Measurements from ENCODE around the gene RAB40A. TPM values are rescaled to one million over a fixed set of nuclear protein-coding genes. Genes with fewer than 3 reads are reported as not detected.

Gene RAB40A
- total RNA-seq, 1 donor from 2014 or later = 0.36 TPM

GRCh38 chrX:103536071-103536470 lies 16.8 kb upstream of the RAB40A start:
- TF ChIP-seq, protein P1, sequence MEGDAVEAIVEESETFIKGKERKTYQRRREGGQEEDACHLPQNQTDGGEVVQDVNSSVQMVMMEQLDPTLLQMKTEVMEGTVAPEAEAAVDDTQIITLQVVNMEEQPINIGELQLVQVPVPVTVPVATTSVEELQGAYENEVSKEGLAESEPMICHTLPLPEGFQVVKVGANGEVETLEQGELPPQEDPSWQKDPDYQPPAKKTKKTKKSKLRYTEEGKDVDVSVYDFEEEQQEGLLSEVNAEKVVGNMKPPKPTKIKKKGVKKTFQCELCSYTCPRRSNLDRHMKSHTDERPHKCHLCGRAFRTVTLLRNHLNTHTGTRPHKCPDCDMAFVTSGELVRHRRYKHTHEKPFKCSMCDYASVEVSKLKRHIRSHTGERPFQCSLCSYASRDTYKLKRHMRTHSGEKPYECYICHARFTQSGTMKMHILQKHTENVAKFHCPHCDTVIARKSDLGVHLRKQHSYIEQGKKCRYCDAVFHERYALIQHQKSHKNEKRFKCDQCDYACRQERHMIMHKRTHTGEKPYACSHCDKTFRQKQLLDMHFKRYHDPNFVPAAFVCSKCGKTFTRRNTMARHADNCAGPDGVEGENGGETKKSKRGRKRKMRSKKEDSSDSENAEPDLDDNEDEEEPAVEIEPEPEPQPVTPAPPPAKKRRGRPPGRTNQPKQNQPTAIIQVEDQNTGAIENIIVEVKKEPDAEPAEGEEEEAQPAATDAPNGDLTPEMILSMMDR (IDR thresholded peaks at IDR 0.05; ENCODE audit: unreplicated experiment) = no peak
- no peak overlapping the region for H3K27ac Mint-ChIP-seq (ENCODE audit: unreplicated experiment)
- H3K4me3 Mint-ChIP-seq (ENCODE audit: unreplicated experiment) = no peak overlapping the region
- H3K9me3 Mint-ChIP-seq (ENCODE audit: unreplicated experiment) = no peaks in the 10 kb centered on the region
- H3K4me1 Mint-ChIP-seq (ENCODE audit: unreplicated experiment) = peaks cover 9% of the 10 kb centered on the region
- DNase-seq (ENCODE audit: low spot score) = no peak
- peaks cover 4% of the 10 kb centered on the region for H3K27me3 Mint-ChIP-seq (ENCODE audit: unreplicated experiment)
- H3K36me3 Mint-ChIP-seq (ENCODE audit: low read depth, unreplicated experiment) = no peaks in the 10 kb centered on the region

DNA sequence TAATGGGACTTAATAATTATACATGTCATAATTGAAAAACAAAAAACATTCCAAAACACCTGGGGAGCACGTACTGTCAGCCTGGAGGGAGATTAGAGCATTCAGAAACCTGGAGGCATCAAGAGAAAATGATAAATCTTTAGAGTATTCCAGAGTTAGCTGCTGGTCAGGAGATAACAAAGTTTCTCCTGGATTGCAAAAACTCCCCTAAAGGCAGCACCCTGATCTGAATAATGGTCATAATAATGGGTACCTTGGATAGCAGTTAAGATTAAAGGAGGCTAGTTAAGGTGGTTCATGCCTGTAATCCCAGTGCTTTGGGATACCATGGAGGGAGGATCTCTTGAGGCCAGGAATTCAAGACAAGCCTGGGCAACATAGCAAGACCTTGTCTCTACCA lies 15.9 kb upstream of the RAB40A start:
- Mint-ChIP-seq H3K4me3 (ENCODE audit: unreplicated experiment) (no peak overlapping the region), H3K27ac (ENCODE audit: unreplicated experiment) (no peak overlapping the region), H3K27me3 (ENCODE audit: unreplicated experiment) (peaks cover 4% of the 10 kb centered on the region), H3K9me3 (ENCODE audit: unreplicated experiment) (no peaks in the 10 kb centered on the region), H3K36me3 (ENCODE audit: low read depth, unreplicated experiment) (no peaks in the 10 kb centered on the region), H3K4me1 (ENCODE audit: unreplicated experiment) (peaks cover 9% of the 10 kb centered on the region)
- no peak for DNase-seq (ENCODE audit: low spot score)
- TF ChIP-seq, protein P1 (IDR thresholded peaks at IDR 0.05; ENCODE audit: unreplicated experiment) = no peak

GRCh38 chrX:103533511-103534216 lies 14.4 kb upstream of the RAB40A start:
- Mint-ChIP-seq H3K4me3 (ENCODE audit: unreplicated experiment) (peak overlapping the region; percentile 83), H3K4me1 (ENCODE audit: unreplicated experiment) (peaks cover 9% of the 10 kb centered on the region), H3K27ac (ENCODE audit: unreplicated experiment) (peak overlapping the region; percentile 48), H3K9me3 (ENCODE audit: unreplicated experiment) (no peaks in the 10 kb centered on the region), H3K36me3 (ENCODE audit: low read depth, unreplicated experiment) (no peaks in the 10 kb centered on the region), H3K27me3 (ENCODE audit: unreplicated experiment) (peaks cover 4% of the 10 kb centered on the region)
- DNase-seq (ENCODE audit: low spot score) = peak; percentile 71
- TF ChIP-seq, protein P1 (IDR thresholded peaks at IDR 0.05; ENCODE audit: unreplicated experiment) = peak; percentile 78

GRCh38 chrX:103531002-103531401 lies 11.7 kb upstream of the RAB40A start:
- no peak for DNase-seq (ENCODE audit: low spot score)
- Mint-ChIP-seq H3K9me3 (ENCODE audit: unreplicated experiment) (no peaks in the 10 kb centered on the region), H3K4me3 (ENCODE audit: unreplicated experiment) (no peak overlapping the region), H3K4me1 (ENCODE audit: unreplicated experiment) (peaks cover 9% of the 10 kb centered on the region), H3K36me3 (ENCODE audit: low read depth, unreplicated experiment) (no peaks in the 10 kb centered on the region), H3K27me3 (ENCODE audit: unreplicated experiment) (peaks cover 4% of the 10 kb centered on the region), H3K27ac (ENCODE audit: unreplicated experiment) (no peak overlapping the region)
- TF ChIP-seq, protein P1 (IDR thresholded peaks at IDR 0.05; ENCODE audit: unreplicated experiment) = no peak

DNA sequence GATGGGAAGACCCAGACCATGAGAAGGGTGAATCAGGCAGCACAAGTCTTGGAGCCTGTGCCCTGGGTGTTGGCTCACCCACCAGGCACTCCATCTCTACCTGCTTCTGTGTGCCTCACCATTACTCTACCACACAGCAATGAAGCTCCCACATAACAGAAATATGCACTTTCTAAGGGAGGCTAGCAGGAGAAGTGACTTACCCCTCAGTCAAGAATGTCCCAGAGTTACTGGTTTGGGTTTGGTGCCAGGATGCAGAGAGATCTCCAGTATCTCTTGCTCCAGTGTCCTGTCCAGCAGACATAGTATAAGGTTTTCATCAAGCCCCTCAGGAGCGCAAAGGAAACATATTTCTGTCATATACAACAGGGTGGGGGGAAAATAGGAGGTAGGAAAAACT lies 11.3 kb upstream of the RAB40A start:
- Mint-ChIP-seq H3K27me3 (ENCODE audit: unreplicated experiment) (peaks cover 4% of the 10 kb centered on the region), H3K4me1 (ENCODE audit: unreplicated experiment) (peaks cover 9% of the 10 kb centered on the region), H3K27ac (ENCODE audit: unreplicated experiment) (no peak overlapping the region), H3K4me3 (ENCODE audit: unreplicated experiment) (no peak overlapping the region), H3K36me3 (ENCODE audit: low read depth, unreplicated experiment) (no peaks in the 10 kb centered on the region), H3K9me3 (ENCODE audit: unreplicated experiment) (no peaks in the 10 kb centered on the region)
- no peak for DNase-seq (ENCODE audit: low spot score)
- TF ChIP-seq, protein P1 (IDR thresholded peaks at IDR 0.05; ENCODE audit: unreplicated experiment) = no peak
